ENCODE measurements around the gene PRR19.
"Not testable (repeated sequence)": the region's sequence is repeated elsewhere in the genome, so short reads cannot be mapped to it uniquely, and the experiment has no call there.

PRR19 gene

GRCh38 chr19:42301646-42302203 lies at the start of gene PRR19:
Gene PRR19 (plus strand): TSS chr19:42302132. CDS start chr19:42309585, 7,453 bp downstream.
- DNase-seq = no peak

GRCh38 chr19:42252365-42253244 lies 49.3 kb upstream of the PRR19 start:
- no peak for DNase-seq

GRCh38 chr19:42253245-42254088 lies 48.5 kb upstream of the PRR19 start:
- DNase-seq = peak; percentile 70

- peak; percentile 79 for DNase-seq
Observed at GRCh38 chr19:42254089-42254849, 47.7 kb upstream of the PRR19 start.

- peak; percentile 96 for DNase-seq
Observed at GRCh38 chr19:42254850-42255765, 46.8 kb upstream of the PRR19 start, which contains the start of gene ERF. Gene ERF (minus strand): TSS chr19:42255128. CDS start chr19:42254999, 129 bp downstream.

- no peak for DNase-seq
Observed at GRCh38 chr19:42255766-42256745, 45.9 kb upstream of the PRR19 start.

GRCh38 chr19:42257842-42258241 lies 44.1 kb upstream of the PRR19 start:
- not testable (repeated sequence) for DNase-seq

- no peak for DNase-seq
Observed at GRCh38 chr19:42261763-42262162, 40.2 kb upstream of the PRR19 start.

- not testable (repeated sequence) for DNase-seq
Observed at GRCh38 chr19:42266105-42266504, 35.8 kb upstream of the PRR19 start.

GRCh38 chr19:42266928-42267603 lies 34.9 kb upstream of the PRR19 start:
- DNase-seq = not testable (repeated sequence)

- DNase-seq = no peak
Observed at GRCh38 chr19:42267644-42268141, 34.2 kb upstream of the PRR19 start.

GRCh38 chr19:42268142-42268703 lies 33.7 kb upstream of the PRR19 start:
- peak; percentile 98 for DNase-seq

GRCh38 chr19:42268704-42269477 lies 33.0 kb upstream of the PRR19 start, which contains the start of gene CIC:
Gene CIC (plus strand): TSS chr19:42269252. CDS start chr19:42271784, 2,532 bp downstream.
- peak; percentile 98 for DNase-seq

GRCh38 chr19:42269478-42270345 lies 32.2 kb upstream of the PRR19 start:
- DNase-seq = peak; percentile 22

- peak; percentile 70 for DNase-seq
Observed at GRCh38 chr19:42270346-42271044, 31.4 kb upstream of the PRR19 start.

GRCh38 chr19:42271045-42271419 lies 30.9 kb upstream of the PRR19 start:
- DNase-seq = no peak

Data from activated T-cell treated with anti-CD3 and anti-CD28 coated beads, Interleukin-2, amount 50 U/mL, for 1 hour (primary cell).